ENCODE results near the gene KDM4B. TPM values are rescaled to one million over a fixed set of nuclear protein-coding genes. Genes with fewer than 3 reads are reported as not detected.

Gene KDM4B
- total and polyA plus RNA-seq, 4 donors = 3.2 to 19.7 (median 12.9) TPM

- WGBS = 96% methylated on average over 8 of the region's 8 CpGs
- Histone ChIP-seq H3K9me3 (ENCODE audit: control insufficient read depth in 4 of 4, low read length in 3 of 4) (no peaks in the 10 kb centered on the region), H3K27me3 (ENCODE audit: control insufficient read depth in 4 of 4, insufficient read depth in 4 of 4, low read length in 3 of 4) (no peaks in the 10 kb centered on the region), H3K27ac (ENCODE audit: low read depth in 1 of 2, low read length in 2 of 2) (no peak overlapping the region), H3K4me1 (ENCODE audit: control insufficient read depth in 4 of 4, insufficient read depth in 4 of 4, low read length in 3 of 4) (peaks cover 0 to 5% (median 1%) of the 10 kb centered on the region in 4 donors), H3K9ac (ENCODE audit: low read depth in 1 of 2, low read length in 2 of 2) (no peak overlapping the region), H3K4me3 (ENCODE audit: low read depth in 1 of 3, low read length in 3 of 3) (no peak overlapping the region), H3K36me3 (ENCODE audit: control insufficient read depth in 4 of 4, insufficient read depth in 3 of 4, low read depth in 1 of 4, low read length in 3 of 4) (peaks cover 3 to 29% (median 9%) of the 10 kb centered on the region in 4 donors)
- DNase-seq (ENCODE audit: low spot score) = no peak
- TF ChIP-seq RXRA (IDR thresholded peaks at IDR 0.05) = no peak
- no peak for TF ChIP-seq RAD21 (IDR thresholded peaks at IDR 0.05)
- no peak for TF ChIP-seq FOXA1 (IDR thresholded peaks at IDR 0.05)
- TF ChIP-seq FOXA2 (IDR thresholded peaks at IDR 0.05) = no peak
- no peak for TF ChIP-seq HNF4A (conservative IDR thresholded peaks at IDR 0.05)
- TF ChIP-seq SP1 (IDR thresholded peaks at IDR 0.05) = no peak
- TF ChIP-seq NR2F2 (IDR thresholded peaks at IDR 0.05) = no peak
- no peak for TF ChIP-seq REST (IDR thresholded peaks at IDR 0.05)
- TF ChIP-seq TAF1 (conservative IDR thresholded peaks at IDR 0.05) = no peak
- no peak for TF ChIP-seq CTCF (IDR thresholded peaks at IDR 0.05; ENCODE audit: low read depth, low read length, missing input control)
- no peak for TF ChIP-seq MAX (IDR thresholded peaks at IDR 0.05)
- TF ChIP-seq GABPA (IDR thresholded peaks at IDR 0.05 in 1 of 2, conservative IDR thresholded peaks at IDR 0.05 in 1 of 2) = no peak
- no peak for TF ChIP-seq ATF3 (IDR thresholded peaks at IDR 0.05)
- no peak for TF ChIP-seq YY1 (IDR thresholded peaks at IDR 0.05)
- TF ChIP-seq ZBTB33 (IDR thresholded peaks at IDR 0.05) = no peak
- no peak for TF ChIP-seq JUND (IDR thresholded peaks at IDR 0.05)
- no peak for TF ChIP-seq HNF4G (IDR thresholded peaks at IDR 0.05)
- no peak for TF ChIP-seq EGR1 (IDR thresholded peaks at IDR 0.05; ENCODE audit: low read depth in 2 of 2)
Measured at GRCh38 chr19:5073153-5073844, 104.4 kb downstream of the KDM4B start.
